Measurements from ENCODE around the gene NOP56. TPM values are rescaled to one million over a fixed set of nuclear protein-coding genes. Genes with fewer than 3 reads are reported as not detected.

NOP56 gene
- total and polyA plus RNA-seq, 4 donors: 34.2 to 63.7 (median 46.5) TPM

GRCh38 chr20:2698912-2699311, 46.5 kb downstream of the NOP56 start (continued):
- TF ChIP-seq RAD21 (IDR thresholded peaks at IDR 0.05) (no peak), HNF4A (conservative IDR thresholded peaks at IDR 0.05) (no peak)

GRCh38 chr20:2699775-2700413, 47.5 kb downstream of the NOP56 start:
- H3K27me3 ChIP-seq (ENCODE audit: control insufficient read depth in 4 of 4, insufficient read depth in 4 of 4, low read length in 3 of 4): peaks cover 0 to 12% (median 0%) of the 10 kb centered on the region in 4 donors
- peak; percentile 20 for DNase-seq (ENCODE audit: low spot score)
- no peak overlapping the region for H3K27ac ChIP-seq (ENCODE audit: low read depth in 1 of 2, low read length in 2 of 2)

More at GRCh38 chr20:2699775-2700413, 47.5 kb downstream of the NOP56 start:
- Histone ChIP-seq H3K9me3 (ENCODE audit: control insufficient read depth in 4 of 4, low read length in 3 of 4) (no peaks in the 10 kb centered on the region), H3K36me3 (ENCODE audit: control insufficient read depth in 4 of 4, insufficient read depth in 3 of 4, low read depth in 1 of 4, low read length in 3 of 4) (no peaks in the 10 kb centered on the region), H3K9ac (ENCODE audit: low read depth in 1 of 2, low read length in 2 of 2) (no peak overlapping the region), H3K4me1 (ENCODE audit: control insufficient read depth in 4 of 4, insufficient read depth in 4 of 4, low read length in 3 of 4) (no peaks in the 10 kb centered on the region), H3K4me3 (ENCODE audit: low read depth in 1 of 3, low read length in 3 of 3) (no peak overlapping the region)
- TF ChIP-seq TAF1 (conservative IDR thresholded peaks at IDR 0.05) (no peak), MAX (IDR thresholded peaks at IDR 0.05) (no peak), HNF4G (IDR thresholded peaks at IDR 0.05) (no peak), ZBTB33 (IDR thresholded peaks at IDR 0.05) (no peak), FOXA1 (IDR thresholded peaks at IDR 0.05) (no peak), FOXA2 (IDR thresholded peaks at IDR 0.05) (no peak), YY1 (IDR thresholded peaks at IDR 0.05) (no peak), RXRA (IDR thresholded peaks at IDR 0.05) (no peak), HNF4A (conservative IDR thresholded peaks at IDR 0.05) (no peak), NR2F2 (IDR thresholded peaks at IDR 0.05) (no peak), ATF3 (IDR thresholded peaks at IDR 0.05) (no peak), CTCF (IDR thresholded peaks at IDR 0.05; ENCODE audit: low read depth, low read length, missing input control) (no peak), SP1 (IDR thresholded peaks at IDR 0.05) (no peak), RAD21 (IDR thresholded peaks at IDR 0.05) (no peak)
- WGBS: 69% methylated on average over 5 of the region's 5 CpGs
